ENCODE results near the gene P2RX6.
"Not testable (repeated sequence)": the region's sequence is repeated elsewhere in the genome, so short reads cannot be mapped to it uniquely, and the experiment has no call there.

Gene P2RX6

GRCh38 chr22:21052715-21053459, 37.9 kb downstream of the P2RX6 start:
- DNase-seq (ENCODE audit: low spot score): no peak

GRCh38 chr22:21054046-21054713, 39.2 kb downstream of the P2RX6 start:
- no peak for DNase-seq (ENCODE audit: low spot score)

- no peak for DNase-seq (ENCODE audit: low spot score)
Observed at GRCh38 chr22:21054714-21055563, 40.0 kb downstream of the P2RX6 start.

GRCh38 chr22:21055564-21055834, 40.5 kb downstream of the P2RX6 start:
- DNase-seq (ENCODE audit: low spot score): no peak

- no peak for DNase-seq (ENCODE audit: low spot score)
Observed at GRCh38 chr22:21055880-21056319, 40.9 kb downstream of the P2RX6 start.

- not testable (repeated sequence) for DNase-seq (ENCODE audit: low spot score)
Observed at GRCh38 chr22:21060363-21060762, 45.4 kb downstream of the P2RX6 start.

- not testable (repeated sequence) for DNase-seq (ENCODE audit: low spot score)
Observed at GRCh38 chr22:21061660-21062321, 46.8 kb downstream of the P2RX6 start.

- not testable (repeated sequence) for DNase-seq (ENCODE audit: low spot score)
Observed at GRCh38 chr22:21064425-21064824, 49.5 kb downstream of the P2RX6 start.

GRCh38 chr22:21064917-21065864, 50.2 kb downstream of the P2RX6 start:
- DNase-seq (ENCODE audit: low spot score): no peak

- no peak for DNase-seq (ENCODE audit: low spot score)
Observed at GRCh38 chr22:21067075-21067900, 52.3 kb downstream of the P2RX6 start.

GRCh38 chr22:21067901-21068680, 53.1 kb downstream of the P2RX6 start:
- DNase-seq (ENCODE audit: low spot score): no peak

- DNase-seq (ENCODE audit: low spot score): no peak
Observed at GRCh38 chr22:21068681-21069276, 53.8 kb downstream of the P2RX6 start.

GRCh38 chr22:21069375-21069774, 54.4 kb downstream of the P2RX6 start:
- no peak for DNase-seq (ENCODE audit: low spot score)

GRCh38 chr22:21070690-21071615, 56.0 kb downstream of the P2RX6 start:
- no peak for DNase-seq (ENCODE audit: low spot score)

- DNase-seq (ENCODE audit: low spot score): not testable (repeated sequence)
Observed at GRCh38 chr22:21071796-21072195, 56.8 kb downstream of the P2RX6 start.

GRCh38 chr22:21073023-21073422, 58.1 kb downstream of the P2RX6 start:
- no peak for DNase-seq (ENCODE audit: low spot score)

- DNase-seq (ENCODE audit: low spot score): no peak
Observed at GRCh38 chr22:21073482-21073881, 58.5 kb downstream of the P2RX6 start.
